Retina (tissue), 1 donor: Measurements from ENCODE around the gene GTF2F2.

Experiments
- DNase-seq: peaks from one replicate; pipeline ENCODE4 v3.0.0-alpha.2; 2016

GTF2F2 gene

GRCh38 chr13:45122941-45123340 lies 2.6 kb downstream of the GTF2F2 start:
- no peak for DNase-seq

GRCh38 chr13:45132369-45133064 lies 12.2 kb downstream of the GTF2F2 start:
- no peak for DNase-seq

GRCh38 chr13:45133396-45134118 lies 13.2 kb downstream of the GTF2F2 start:
- DNase-seq = no peak

- DNase-seq = no peak
Measured at GRCh38 chr13:45136741-45137504, 16.6 kb downstream of the GTF2F2 start.

- no peak for DNase-seq
Measured at GRCh38 chr13:45137526-45137925, 17.2 kb downstream of the GTF2F2 start.

- no peak for DNase-seq
Measured at GRCh38 chr13:45138282-45138681, 18.0 kb downstream of the GTF2F2 start.

- no peak for DNase-seq
Measured at GRCh38 chr13:45141369-45141768, 21.1 kb downstream of the GTF2F2 start.

GRCh38 chr13:45142440-45143345 lies 22.4 kb downstream of the GTF2F2 start:
- DNase-seq = no peak

- DNase-seq = no peak
Measured at GRCh38 chr13:45143346-45143751, 23.0 kb downstream of the GTF2F2 start.

- no peak for DNase-seq
Measured at GRCh38 chr13:45149964-45150363, 29.7 kb downstream of the GTF2F2 start.

- no peak for DNase-seq
Measured at GRCh38 chr13:45156565-45157361, 36.5 kb downstream of the GTF2F2 start.

- no peak for DNase-seq
Measured at GRCh38 chr13:45162194-45162593, 41.9 kb downstream of the GTF2F2 start.

- DNase-seq = no peak
Measured at GRCh38 chr13:45162821-45163220, 42.5 kb downstream of the GTF2F2 start.

GRCh38 chr13:45166858-45167257 lies 46.5 kb downstream of the GTF2F2 start:
- DNase-seq = no peak

- DNase-seq = no peak
Measured at GRCh38 chr13:45167611-45168554, 47.6 kb downstream of the GTF2F2 start.

GRCh38 chr13:45168555-45168930 lies 48.2 kb downstream of the GTF2F2 start:
- no peak for DNase-seq

GRCh38 chr13:45174478-45174877 lies 54.2 kb downstream of the GTF2F2 start:
- DNase-seq = no peak

- DNase-seq = no peak
Measured at GRCh38 chr13:45178349-45179162, 58.2 kb downstream of the GTF2F2 start.

- DNase-seq = no peak
Measured at GRCh38 chr13:45179428-45179827, 59.1 kb downstream of the GTF2F2 start.

GRCh38 chr13:45180303-45180702 lies 60.0 kb downstream of the GTF2F2 start:
- DNase-seq = no peak
